Activated T-cell treated with anti-CD3 and anti-CD28 coated beads, Interleukin-2, amount 50 U/mL, for 72 hours (primary cell): Measurements from ENCODE around the gene STX8. TPM values are rescaled to one million over a fixed set of nuclear protein-coding genes. Genes with fewer than 3 reads are reported as not detected.

Source experiments
- ATAC-seq, 2 donors: fragments of 150-1000 bp; cut with Tn5 transposase; replicated peaks in 1 of 2; 2 replicates each; pipeline ENCODE4 v1.10.0; 2021; ENCODE audit warnings: moderate library complexity in 2 of 2, mild to moderate bottlenecking in 1 of 2
- DNase-seq, 2 donors: peaks; one replicate each; pipeline ENCODE4 v3.0.0; 2021 to 2022; ENCODE audit warnings: mixed read lengths in 1 of 2
- H3K27ac Mint-ChIP-seq: one replicate; pipeline ENCODE4 v1.8.0; 2022; ENCODE audit warnings: mild to moderate bottlenecking, moderate library complexity, mixed read lengths
- H3K27me3 Mint-ChIP-seq: one replicate; pipeline ENCODE4 v1.8.0; 2022; ENCODE audit warnings: low read depth, mixed read lengths
- H3K36me3 Mint-ChIP-seq, 2 donors: one replicate each; pipeline ENCODE4 v1.8.0; 2022; ENCODE audit warnings: mixed read lengths in 2 of 2, mild to moderate bottlenecking in 1 of 2; ENCODE audit not compliant: insufficient read depth in 2 of 2
- H3K4me1 Mint-ChIP-seq: one replicate; pipeline ENCODE4 v1.8.0; 2022; ENCODE audit warnings: low read depth, mixed read lengths
- H3K4me3 Mint-ChIP-seq, 2 donors: one replicate each; pipeline ENCODE4 v1.8.0; 2022; ENCODE audit warnings: mild to moderate bottlenecking in 2 of 2, mixed read lengths in 2 of 2, moderate library complexity in 2 of 2
- H3K9me3 Mint-ChIP-seq, 2 donors: one replicate each; pipeline ENCODE4 v1.8.0; 2022; ENCODE audit warnings: mixed read lengths in 2 of 2
- total RNA-seq, 2 donors: library from RNA; stranded (reverse); gene quantifications; one replicate each; pipeline ENCODE4 v1.2.3, GENCODE V29; 2022

Gene STX8
- total RNA-seq, 2 donors from 2014 or later, result 53.8 to 61.3 TPM

- no peak overlapping the region for H3K4me3 Mint-ChIP-seq
- H3K9me3 Mint-ChIP-seq, result no peaks in the 10 kb centered on the region
- DNase-seq (no peak), ATAC-seq (no peak)
- no peak overlapping the region for H3K27ac Mint-ChIP-seq
- H3K27me3 Mint-ChIP-seq, result no peaks in the 10 kb centered on the region
- H3K4me1 Mint-ChIP-seq, result no peaks in the 10 kb centered on the region
- no peaks in the 10 kb centered on the region for H3K36me3 Mint-ChIP-seq
Observed at GRCh38 chr17:9226130-9226793, 349.4 kb downstream of the STX8 start.

- Mint-ChIP-seq H3K4me1 (no peaks in the 10 kb centered on the region), H3K27me3 (no peaks in the 10 kb centered on the region), H3K36me3 (no peaks in the 10 kb centered on the region), H3K9me3 (no peaks in the 10 kb centered on the region), H3K27ac (no peak overlapping the region), H3K4me3 (no peak overlapping the region)
- no peak for DNase-seq
- no peak for ATAC-seq
Observed at GRCh38 chr17:9225305-9226101, 350.1 kb downstream of the STX8 start.

DNA sequence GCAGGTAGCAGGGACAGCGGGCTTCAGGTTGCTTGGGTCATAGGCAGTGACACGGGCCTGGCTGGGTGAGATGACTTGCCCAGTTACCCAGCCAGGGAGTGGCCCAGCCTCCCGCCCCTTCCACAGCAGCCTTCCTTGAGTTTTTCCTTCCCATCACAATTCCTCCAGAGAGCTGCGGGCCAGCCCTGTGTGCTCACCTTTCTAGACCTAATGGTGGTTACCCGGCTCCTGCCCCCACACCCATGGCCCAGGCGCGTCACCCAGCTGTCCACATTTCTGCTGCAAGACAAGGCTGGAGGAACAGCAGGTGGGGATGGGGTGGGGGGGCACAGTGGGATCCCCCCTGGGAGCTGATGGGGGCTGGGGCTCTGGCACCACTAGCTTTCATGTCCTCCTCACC is 351.1 kb downstream of the STX8 start:
- no peaks in the 10 kb centered on the region for H3K4me1 Mint-ChIP-seq

GRCh38 chr17:9223531-9223930 is 352.1 kb downstream of the STX8 start:
- Mint-ChIP-seq H3K4me3 (no peak overlapping the region), H3K27me3 (no peaks in the 10 kb centered on the region), H3K27ac (no peak overlapping the region), H3K9me3 (no peaks in the 10 kb centered on the region), H3K36me3 (no peaks in the 10 kb centered on the region), H3K4me1 (no peaks in the 10 kb centered on the region)
- ATAC-seq, result no peak
- no peak for DNase-seq

More for the DNA sequence above, 351.1 kb downstream of the STX8 start:
- no peak for DNase-seq
- ATAC-seq, result no peak
- Mint-ChIP-seq H3K36me3 (no peaks in the 10 kb centered on the region), H3K27ac (no peak overlapping the region), H3K27me3 (no peaks in the 10 kb centered on the region), H3K4me3 (no peak overlapping the region), H3K9me3 (no peaks in the 10 kb centered on the region)

- Mint-ChIP-seq H3K27ac (no peak overlapping the region), H3K4me3 (no peak overlapping the region), H3K4me1 (no peaks in the 10 kb centered on the region), H3K27me3 (no peaks in the 10 kb centered on the region), H3K36me3 (peaks cover 3 to 4% of the 10 kb centered on the region in 2 donors), H3K9me3 (peaks cover 0 to 3% of the 10 kb centered on the region in 2 donors)
- DNase-seq (no peak), ATAC-seq (no peak)
Observed at GRCh38 chr17:9221922-9222180, 353.8 kb downstream of the STX8 start.

DNA sequence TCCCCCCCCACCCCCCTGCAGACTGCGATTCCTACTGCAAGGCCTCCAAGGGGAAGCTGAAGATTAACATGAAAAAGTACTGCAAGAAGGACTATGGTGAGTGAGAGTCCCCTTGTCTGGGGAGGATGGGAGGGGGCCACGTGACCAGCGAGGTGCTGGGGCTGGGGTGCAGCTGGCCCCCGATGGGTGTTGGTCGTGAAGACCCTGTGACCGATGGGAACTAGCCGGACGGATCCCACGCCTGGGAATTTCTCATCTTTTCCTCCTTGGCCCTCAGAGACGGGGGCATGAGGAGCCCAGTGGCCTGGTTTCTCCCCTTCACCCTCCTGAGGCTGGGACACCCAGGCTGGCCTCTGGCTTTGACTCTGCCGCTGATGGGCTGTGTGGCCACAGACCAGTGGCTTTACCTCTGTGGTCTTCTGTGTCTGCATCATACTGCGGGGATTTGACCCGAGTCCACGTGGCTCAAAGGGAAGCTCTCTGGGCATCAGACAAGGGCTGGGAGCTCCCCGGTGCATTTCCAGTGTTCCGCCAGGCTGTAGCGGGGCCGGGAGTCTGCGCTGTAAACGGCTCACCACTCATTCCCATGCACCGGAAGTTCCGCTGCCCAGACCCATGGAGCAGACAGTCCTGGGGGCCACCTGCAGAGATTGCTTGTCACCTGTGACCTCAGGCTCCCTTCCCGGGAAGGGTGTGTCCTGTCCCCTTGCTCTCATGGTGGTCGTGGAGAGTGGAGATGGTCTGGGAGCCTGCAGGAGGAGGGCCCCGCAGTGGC is 354.3 kb downstream of the STX8 start:
- Mint-ChIP-seq H3K27me3 (peaks cover 2% of the 10 kb centered on the region), H3K4me3 (no peak overlapping the region), H3K4me1 (no peaks in the 10 kb centered on the region), H3K9me3 (peaks cover 2 to 3% of the 10 kb centered on the region in 2 donors), H3K27ac (no peak overlapping the region), H3K36me3 (peaks cover 5 to 6% of the 10 kb centered on the region in 2 donors)
- ATAC-seq (no peak), DNase-seq (no peak)

DNA sequence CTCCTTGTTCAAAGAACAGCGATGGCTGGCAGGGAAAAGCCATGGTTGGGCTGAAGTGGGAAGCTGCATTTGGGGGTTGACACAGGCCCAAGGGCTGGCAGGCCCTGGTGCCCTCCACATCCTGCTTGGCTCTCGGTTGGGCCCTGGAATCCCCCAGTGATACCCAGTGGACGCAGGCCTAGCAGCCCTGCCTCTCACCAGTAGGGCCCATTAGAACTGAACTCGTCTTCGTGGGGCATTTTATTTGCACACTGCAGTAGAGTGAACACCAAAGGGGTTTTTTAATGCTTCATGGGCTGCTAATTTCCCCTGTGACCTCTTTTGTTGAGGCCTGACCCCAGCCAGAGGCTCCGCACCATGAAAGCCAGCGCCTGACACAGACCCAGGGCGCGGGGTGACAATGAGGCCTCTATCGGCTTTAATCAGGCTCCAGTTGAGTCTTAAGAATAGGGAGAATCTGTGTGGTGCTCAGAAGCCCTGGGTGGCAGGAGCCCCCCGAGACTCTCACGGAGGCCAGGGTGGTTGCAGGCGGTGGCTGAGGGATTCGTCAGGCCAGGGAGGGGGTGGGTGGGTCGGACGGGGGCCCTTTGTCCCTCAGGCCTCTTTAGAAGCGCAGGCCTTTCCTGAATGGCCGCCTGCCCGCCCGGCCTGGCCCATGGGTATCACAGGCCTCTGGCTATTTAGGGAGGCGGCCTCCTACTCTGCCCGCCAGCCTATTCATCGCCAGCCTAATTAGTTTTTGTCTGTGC is 355.0 kb downstream of the STX8 start:
- peaks cover 6% of the 10 kb centered on the region for H3K27me3 Mint-ChIP-seq
- H3K36me3 Mint-ChIP-seq, result peaks cover 10 to 13% of the 10 kb centered on the region in 2 donors
- DNase-seq (no peak), ATAC-seq (no peak)
- no peaks in the 10 kb centered on the region for H3K4me1 Mint-ChIP-seq
- H3K4me3 Mint-ChIP-seq, result no peak overlapping the region
- H3K27ac Mint-ChIP-seq, result no peak overlapping the region
- H3K9me3 Mint-ChIP-seq, result peaks cover 8% of the 10 kb centered on the region in 2 donors

- Mint-ChIP-seq H3K4me3 (no peak overlapping the region), H3K27ac (no peak overlapping the region)
Observed at GRCh38 chr17:9219631-9220397, 355.8 kb downstream of the STX8 start.

GRCh38 chr17:9218911-9219310 is 356.7 kb downstream of the STX8 start:
- ATAC-seq (no peak), DNase-seq (no peak)
- Mint-ChIP-seq H3K4me1 (no peaks in the 10 kb centered on the region), H3K27me3 (peaks cover 6% of the 10 kb centered on the region), H3K36me3 (peaks cover 12 to 18% of the 10 kb centered on the region in 2 donors), H3K4me3 (no peak overlapping the region), H3K27ac (no peak overlapping the region), H3K9me3 (peaks cover 8 to 11% of the 10 kb centered on the region in 2 donors)

More at GRCh38 chr17:9219631-9220397, 355.8 kb downstream of the STX8 start:
- Mint-ChIP-seq H3K4me1 (no peaks in the 10 kb centered on the region), H3K36me3 (peaks cover 12 to 18% of the 10 kb centered on the region in 2 donors), H3K9me3 (peaks cover 8 to 9% of the 10 kb centered on the region in 2 donors), H3K27me3 (peaks cover 6% of the 10 kb centered on the region)
- no peak for ATAC-seq
- no peak for DNase-seq

DNA sequence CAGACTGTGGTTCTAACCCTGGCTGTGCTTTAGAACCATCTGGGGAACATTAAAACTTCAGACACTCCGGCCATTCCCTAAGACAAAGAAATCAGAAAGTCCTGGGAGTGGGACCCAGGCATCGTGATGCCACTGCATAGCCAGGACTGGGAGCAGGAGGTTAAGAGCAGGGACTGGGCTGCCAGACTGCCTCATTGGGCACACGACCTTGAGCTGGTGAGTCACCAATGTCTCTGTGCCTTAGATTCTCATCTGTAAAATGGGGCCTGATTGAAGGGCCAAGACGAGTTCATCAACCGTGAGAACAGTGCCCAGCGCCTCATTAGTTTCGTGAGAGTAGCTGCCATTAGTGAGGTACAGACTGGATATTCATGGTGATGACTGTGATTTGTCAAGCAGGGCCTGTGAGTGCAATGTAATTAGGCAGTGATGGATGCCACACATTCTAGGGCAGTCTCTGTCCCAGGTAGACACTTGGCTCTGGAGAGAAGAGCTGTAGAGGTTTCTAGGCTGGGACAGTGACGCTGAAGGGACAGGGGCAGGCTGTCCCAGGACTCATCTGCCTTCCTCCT is 357.5 kb downstream of the STX8 start:
- Mint-ChIP-seq H3K36me3 (peaks cover 12 to 18% of the 10 kb centered on the region in 2 donors), H3K4me3 (no peak overlapping the region), H3K4me1 (no peaks in the 10 kb centered on the region), H3K27me3 (peaks cover 6% of the 10 kb centered on the region), H3K27ac (no peak overlapping the region), H3K9me3 (peaks cover 8 to 11% of the 10 kb centered on the region in 2 donors)
- DNase-seq (no peak), ATAC-seq (no peak)

GRCh38 chr17:9217151-9218056 is 358.2 kb downstream of the STX8 start:
- H3K27ac Mint-ChIP-seq, result no peak overlapping the region
- H3K9me3 Mint-ChIP-seq, result peaks cover 8 to 11% of the 10 kb centered on the region in 2 donors
- ATAC-seq, result no peak
- no peak overlapping the region for H3K4me3 Mint-ChIP-seq
- H3K27me3 Mint-ChIP-seq, result peaks cover 6% of the 10 kb centered on the region
- no peaks in the 10 kb centered on the region for H3K4me1 Mint-ChIP-seq
- H3K36me3 Mint-ChIP-seq, result peaks cover 12 to 18% of the 10 kb centered on the region in 2 donors
- DNase-seq, result no peak
